Measurements from ENCODE around the gene SSBP2.
"Not testable (repeated sequence)": the region's sequence is repeated elsewhere in the genome, so short reads cannot be mapped to it uniquely, and the experiment has no call there.

Gene SSBP2

GRCh38 chr5:81592085-81592484 lies 158.8 kb downstream of the SSBP2 start:
- DNase-seq (ENCODE audit: low read depth in 3 of 3), result not testable (repeated sequence)

DNA sequence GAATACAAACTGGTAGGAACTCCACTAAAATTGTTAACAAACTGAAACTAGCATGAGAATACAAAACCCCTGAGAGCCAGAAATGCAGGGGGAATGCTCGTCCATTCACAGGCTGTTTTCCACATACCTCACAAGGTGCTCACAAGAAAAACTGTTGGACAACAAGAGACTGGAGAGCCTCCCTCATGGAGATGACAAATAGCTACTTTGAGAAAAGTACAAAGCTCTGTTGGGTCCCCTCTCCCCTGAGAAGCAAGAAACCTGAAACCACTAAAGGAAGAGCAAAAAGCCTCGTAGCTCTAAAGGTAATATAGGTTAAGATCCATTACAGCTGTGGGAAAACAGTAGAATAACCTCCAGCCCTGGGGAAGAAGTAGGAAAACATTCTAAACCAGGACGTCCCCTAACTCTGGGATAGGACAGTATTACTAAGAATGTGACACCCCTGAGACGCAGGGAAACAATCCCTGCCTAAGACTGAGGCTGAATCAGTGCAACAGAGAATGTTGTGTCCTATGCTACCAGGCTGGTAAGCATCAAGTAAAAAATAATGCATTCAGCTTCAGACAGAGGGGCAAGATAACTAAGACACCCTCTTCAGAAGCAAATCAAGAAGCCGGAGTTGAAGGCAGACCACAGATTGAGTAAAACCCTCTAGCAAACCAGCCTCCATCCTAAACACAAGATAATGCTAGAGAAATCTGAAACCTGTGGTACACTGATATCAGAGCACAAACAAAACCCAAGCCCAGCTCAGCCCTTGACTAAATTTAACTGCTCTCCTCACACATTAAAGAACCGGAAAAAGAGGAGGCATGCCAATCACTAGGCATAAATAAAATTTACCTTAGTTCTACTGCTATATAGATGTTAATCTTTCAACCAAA lies 160.2 kb downstream of the SSBP2 start:
- no peak for DNase-seq (ENCODE audit: low read depth in 3 of 3)

DNA sequence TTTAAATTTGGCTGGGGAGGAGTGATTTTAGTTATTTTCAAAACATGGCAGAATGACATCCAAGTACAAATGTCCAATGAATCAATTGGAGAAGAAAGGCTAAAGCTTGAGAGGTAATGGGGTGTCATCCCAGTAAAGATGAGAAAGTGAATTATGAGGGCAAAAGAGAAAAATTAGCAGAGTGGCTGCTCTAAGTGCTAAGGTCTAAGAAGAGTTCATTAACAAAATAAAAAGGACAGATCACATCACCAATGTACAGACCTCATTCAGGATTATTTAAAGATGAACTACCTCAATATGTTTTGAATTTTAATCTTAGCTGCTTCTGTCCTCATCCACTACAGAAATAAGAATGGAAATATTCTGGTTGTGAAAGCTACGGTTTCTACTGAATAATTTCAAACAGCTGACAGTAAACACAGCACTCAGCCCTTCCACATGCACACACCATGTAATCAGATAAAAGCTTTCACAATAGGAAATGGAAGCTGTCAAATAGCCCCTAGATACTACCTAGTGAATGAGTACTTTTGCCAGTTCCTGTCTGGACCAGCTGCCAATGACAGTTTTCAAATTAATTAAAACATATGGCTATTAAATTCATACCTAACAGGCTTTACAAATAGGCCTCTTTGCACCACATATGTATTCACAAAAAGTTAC lies 171.5 kb downstream of the SSBP2 start:
- DNase-seq (ENCODE audit: low read depth in 3 of 3), result no peak

GRCh38 chr5:81577091-81577490 lies 173.8 kb downstream of the SSBP2 start:
- DNase-seq (ENCODE audit: low read depth in 3 of 3), result no peak

DNA sequence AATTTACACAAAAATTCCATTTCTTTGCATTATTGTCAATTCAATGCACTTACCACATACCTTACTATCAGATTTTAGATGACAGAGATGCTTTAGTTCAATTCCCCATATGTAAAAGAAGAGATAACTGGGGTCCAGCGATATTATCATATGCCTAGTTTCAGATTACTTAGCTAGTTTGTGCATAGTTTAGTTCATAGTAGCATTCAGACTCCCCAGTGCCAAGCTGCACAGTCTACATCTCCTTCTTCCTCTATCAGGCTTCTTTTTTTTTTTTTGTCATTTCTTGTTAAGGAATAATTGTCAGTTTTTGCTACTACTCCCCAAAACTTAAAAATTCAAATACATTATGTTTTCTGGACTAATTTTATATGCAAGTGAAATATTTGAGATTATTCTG lies 175.0 kb downstream of the SSBP2 start:
- no peak for DNase-seq (ENCODE audit: low read depth in 3 of 3)

DNA sequence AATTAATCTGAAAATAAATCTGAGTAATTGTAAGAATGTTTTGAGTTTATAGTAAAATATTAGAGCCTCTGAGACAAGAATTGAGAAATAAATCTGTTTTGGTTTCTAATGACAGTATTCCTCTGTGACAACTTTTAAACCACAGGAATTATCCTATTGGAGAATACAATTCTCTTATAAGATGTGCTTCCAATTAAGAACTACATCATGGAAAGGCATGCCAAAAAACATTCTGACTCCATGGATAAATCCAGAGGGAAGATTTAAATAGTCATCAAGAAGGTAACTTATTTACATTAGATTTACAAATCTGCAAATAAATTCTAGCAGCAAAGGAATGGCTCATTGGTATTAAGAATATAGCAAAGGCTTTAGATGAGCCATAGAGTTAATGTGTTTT lies 178.7 kb downstream of the SSBP2 start:
- DNase-seq (ENCODE audit: low read depth in 3 of 3), result no peak

DNA sequence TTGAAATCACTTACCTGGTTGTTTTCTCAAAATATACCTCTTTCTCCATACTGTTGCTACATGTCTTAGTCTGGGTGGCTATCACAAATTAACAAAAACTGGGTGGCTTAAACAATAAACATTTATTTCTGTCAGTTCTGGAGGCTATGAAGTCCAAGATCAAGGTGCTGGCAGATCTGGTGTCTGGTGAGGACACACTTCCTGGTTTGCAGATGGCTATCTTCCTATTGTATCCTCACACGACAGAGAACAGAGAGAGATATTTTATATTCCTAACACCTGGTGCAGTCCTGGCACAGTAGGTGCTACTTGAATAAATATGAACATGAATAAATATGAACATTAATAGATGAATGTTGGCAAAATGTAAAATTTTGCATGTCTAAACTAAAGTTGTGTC lies 192.7 kb downstream of the SSBP2 start:
- DNase-seq (ENCODE audit: low read depth in 3 of 3), result no peak

GRCh38 chr5:81556809-81557208 lies 194.1 kb downstream of the SSBP2 start:
- DNase-seq (ENCODE audit: low read depth in 3 of 3), result no peak

- DNase-seq (ENCODE audit: low read depth in 3 of 3), result no peak
These were observed 195.0 kb downstream of the SSBP2 start for GRCh38 chr5:81555865-81556264.

- DNase-seq (ENCODE audit: low read depth in 3 of 3), result no peak
These were observed 196.2 kb downstream of the SSBP2 start for GRCh38 chr5:81554647-81555046.

- no peak for DNase-seq (ENCODE audit: low read depth in 3 of 3)
These were observed 197.2 kb downstream of the SSBP2 start for GRCh38 chr5:81553567-81554212.

GRCh38 chr5:81552852-81553566 lies 197.9 kb downstream of the SSBP2 start:
- DNase-seq (ENCODE audit: low read depth in 3 of 3), result no peak

GRCh38 chr5:81549123-81549522 lies 201.8 kb downstream of the SSBP2 start:
- DNase-seq (ENCODE audit: low read depth in 3 of 3), result no peak

GRCh38 chr5:81547001-81547400 lies 203.9 kb downstream of the SSBP2 start:
- DNase-seq (ENCODE audit: low read depth in 3 of 3), result no peak

GRCh38 chr5:81545911-81546310 lies 205.0 kb downstream of the SSBP2 start:
- no peak for DNase-seq (ENCODE audit: low read depth in 3 of 3)

DNA sequence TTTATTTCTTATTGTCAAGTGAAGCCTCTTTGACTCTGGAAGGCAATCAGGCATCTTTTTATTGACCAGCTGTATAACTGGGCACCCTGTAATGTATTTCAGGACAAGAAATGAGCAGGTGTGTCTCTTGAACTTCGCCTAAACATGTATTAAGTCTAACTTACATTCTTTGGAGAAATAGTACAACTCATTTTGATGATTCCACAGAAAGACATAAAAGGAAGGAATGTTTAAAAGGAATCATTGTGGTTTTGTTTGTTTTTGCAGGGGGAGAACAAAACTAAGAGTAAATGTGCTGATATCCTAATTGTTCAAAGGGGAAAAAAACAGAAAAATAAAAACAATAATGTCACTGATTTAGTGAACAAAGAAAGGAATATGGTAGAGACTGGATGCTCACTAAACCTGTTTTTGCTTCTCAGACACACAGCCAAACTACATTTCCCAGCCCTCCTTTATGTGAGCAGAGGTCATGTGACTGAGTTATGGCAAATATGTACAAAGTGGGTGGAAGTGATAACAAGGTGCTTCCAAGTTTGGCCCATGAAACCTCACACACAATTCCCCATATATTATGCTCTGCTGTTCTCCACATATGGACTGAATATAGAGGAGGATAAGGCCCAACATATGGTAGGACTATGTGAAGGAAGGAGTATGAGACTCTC lies 206.4 kb downstream of the SSBP2 start:
- no peak for DNase-seq (ENCODE audit: low read depth in 3 of 3)

DNA sequence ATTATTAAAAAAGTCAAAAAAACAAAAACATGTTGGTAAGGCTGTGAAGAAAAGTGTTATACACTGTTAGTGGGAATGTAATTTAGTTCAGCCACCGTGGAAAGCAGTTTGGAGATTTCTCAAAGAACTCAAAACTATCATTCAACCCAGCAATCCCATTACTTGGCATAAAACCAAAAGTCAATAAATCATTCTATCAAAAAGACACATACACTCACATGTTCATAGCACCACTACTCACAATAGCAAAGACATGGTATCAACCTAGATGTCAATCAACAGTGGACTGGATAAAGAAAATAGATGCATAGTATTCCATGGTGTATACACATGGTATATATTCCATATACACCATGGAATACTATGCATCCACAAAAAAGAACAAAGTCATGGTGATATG lies 208.7 kb downstream of the SSBP2 start:
- DNase-seq (ENCODE audit: low read depth in 3 of 3), result no peak

DNA sequence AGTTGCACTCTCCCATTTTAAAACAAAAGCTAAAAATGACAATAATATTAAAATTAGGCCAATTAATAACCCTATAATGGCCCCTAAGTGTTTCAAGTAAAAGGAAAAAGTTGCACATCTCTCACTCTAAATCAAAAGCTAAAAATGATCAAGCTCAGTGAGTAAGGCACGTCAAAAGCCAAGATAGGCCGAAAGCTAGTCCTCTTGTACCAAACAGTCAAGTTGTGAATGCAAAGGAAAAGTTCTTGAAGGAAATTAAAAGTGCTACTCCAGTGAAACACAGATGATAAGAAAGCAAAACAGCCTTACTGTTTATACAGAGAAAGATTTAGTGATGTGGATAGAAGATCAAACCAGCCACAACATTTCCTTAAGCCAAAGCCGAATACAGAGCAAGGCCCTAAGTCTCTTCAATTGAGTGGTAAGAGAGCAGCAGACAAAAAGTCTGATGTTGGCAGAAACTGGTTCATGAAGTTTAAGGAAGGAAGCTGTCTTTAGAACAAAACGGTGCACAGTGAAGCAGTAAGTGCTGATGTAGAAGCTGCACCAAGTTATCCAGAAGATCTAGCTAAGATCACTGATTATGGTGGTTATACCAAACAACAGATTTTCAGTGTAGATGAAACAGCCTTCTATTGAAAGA lies 212.9 kb downstream of the SSBP2 start:
- DNase-seq (ENCODE audit: low read depth in 3 of 3), result no peak

DNA sequence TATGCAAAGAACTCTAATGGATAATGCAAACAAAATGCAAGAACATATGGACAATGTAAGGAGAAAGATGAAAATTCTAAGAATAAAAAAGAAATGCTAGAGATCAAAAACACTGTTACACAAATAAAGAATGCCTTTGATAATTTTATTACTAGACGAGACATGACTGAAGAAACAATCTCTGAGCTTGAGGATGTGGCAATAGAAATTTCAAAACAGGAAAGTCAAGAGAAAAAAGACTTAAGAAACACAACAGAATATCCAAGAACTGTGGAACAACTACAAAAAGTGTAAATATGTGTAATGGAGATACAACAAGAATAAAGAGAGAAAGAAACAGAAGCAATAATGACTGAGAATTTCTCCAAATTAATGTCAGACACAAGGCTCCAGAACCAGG lies 216.5 kb downstream of the SSBP2 start:
- no peak for DNase-seq (ENCODE audit: low read depth in 3 of 3)

DNA sequence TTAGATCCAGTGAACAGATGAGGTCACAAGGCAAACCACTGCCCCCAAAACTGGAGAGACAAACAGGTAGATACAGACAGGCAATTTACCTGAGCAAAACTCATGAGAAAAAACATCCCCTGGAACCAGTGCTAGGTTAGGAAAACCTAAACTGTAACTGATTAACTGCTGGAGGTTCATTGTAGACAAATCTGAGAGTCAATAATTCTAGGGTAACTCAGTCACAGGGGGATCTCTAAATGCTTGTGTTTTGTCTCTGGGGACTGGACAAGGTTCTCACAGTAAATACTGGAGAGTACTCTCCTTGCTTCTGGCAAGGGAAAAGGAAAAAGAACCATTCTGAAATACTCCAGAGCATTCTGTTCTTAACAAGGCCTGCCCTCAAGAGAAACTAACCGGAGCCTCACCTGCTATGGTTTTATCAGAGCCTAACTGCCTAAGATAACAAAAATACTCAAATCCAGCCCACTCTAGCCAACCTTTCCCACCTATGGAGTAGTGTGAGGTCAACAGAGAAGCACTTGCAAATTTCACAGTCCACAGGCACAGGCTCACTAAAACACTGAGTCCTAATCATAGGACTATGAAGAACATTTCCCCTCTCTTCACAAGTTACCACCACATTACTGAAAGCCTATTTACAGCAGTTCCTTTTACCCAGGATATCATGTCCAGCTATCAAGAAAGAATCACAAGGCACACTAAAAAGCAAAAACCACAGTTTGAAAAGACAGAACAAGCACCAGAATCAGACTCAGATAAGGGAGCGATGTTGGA lies 217.1 kb downstream of the SSBP2 start:
- no peak for DNase-seq (ENCODE audit: low read depth in 3 of 3)
